HepG2 (cell line): ENCODE results near the gene AMIGO2. TPM values are rescaled to one million over a fixed set of nuclear protein-coding genes. Genes with fewer than 3 reads are reported as not detected.

Experiments used
- ATAC-seq: fragments of 200-7000 bp; cut with Tn5 transposase; 3 replicates; pipeline ENCODE4 v1.9.1; 2020; ENCODE audit warnings: mild to moderate bottlenecking, moderate library complexity
- BruUV-seq: library from RNA; stranded (reverse); fragments of 400-500 nt; replicated peaks from 2 replicates; lab custom pipeline; 2021; lab: Mats Ljungman, UMichigan
- CTCF ChIA-PET: fragments of 300-600 bp; formaldehyde crosslinking; extraction: SDS; loops from one replicate; lab custom pipeline; 2021; ENCODE audit warnings: low total read pairs, inconsistent platforms, low intra/inter-chr PET ratio; lab: Yijun Ruan, JAX
- POLR2A ChIA-PET: fragments of 350-600 bp; sonication (Branson Sonifier 250); formaldehyde crosslinking; loops from one replicate; lab custom pipeline; 2020; ENCODE audit warnings: antibody characterized with exemption, inconsistent platforms; lab: Yijun Ruan, JAX
- DNase-seq: peaks from one replicate; pipeline ENCODE4 v3.0.0-alpha.2; 2015; ENCODE audit warnings: low spot score
- FAIRE-seq: peaks from 3 replicates; lab custom pipeline; 2011; peaks lifted over from hg19 to GRCh38; lab: Jason Lieb, UNC
- H2AFZ ChIP-seq: one replicate; pipeline ENCODE4 v1.6.1; 2011; ENCODE audit warnings: low read length, inconsistent platforms
- H3K27ac ChIP-seq: fragments of 300-600 bp; 3 replicates; pipeline ENCODE4 v1.8.0; 2011; ENCODE audit warnings: mixed run types, mild to moderate bottlenecking, mixed read lengths, low read length, inconsistent platforms; ENCODE audit not compliant: insufficient read depth; ENCODE audit errors: extremely low read length
- H3K27me3 ChIP-seq, 2 experiments: fragments of 200-600 bp in 1 of 2; 2 replicates in 1 of 2; 3 replicates in 1 of 2; pipeline versions ENCODE4 v1.6.0 to v1.8.0; 2011; ENCODE audit warnings: low read length in 2 of 2, mild to moderate bottlenecking in 2 of 2, moderate library complexity in 2 of 2, inconsistent platforms in 1 of 2; ENCODE audit not compliant: insufficient read depth in 2 of 2, control insufficient read depth in 1 of 2
- H3K36me3 ChIP-seq, 2 experiments: fragments of 200-600 bp in 1 of 2; replicated peaks in 1 of 2; 2 replicates in 1 of 2; 3 replicates in 1 of 2; pipeline versions ENCODE4 v1.5.1 to v1.8.0; 2011; ENCODE audit warnings: low read length in 2 of 2, inconsistent platforms in 1 of 2; ENCODE audit not compliant: insufficient read depth in 2 of 2, control insufficient read depth in 1 of 2
- H3K4me1 ChIP-seq: 2 replicates; pipeline ENCODE4 v1.5.1; 2012; ENCODE audit warnings: low read length, inconsistent platforms; ENCODE audit not compliant: insufficient read depth
- H3K4me2 ChIP-seq: 2 replicates; pipeline ENCODE4 v1.6.0; 2011; ENCODE audit warnings: low read depth, low read length, inconsistent platforms
- H3K4me3 ChIP-seq, 3 experiments: fragments of 200-600 bp in 1 of 3; sonication (generic), shearing (Covaris generic) in 1 of 3; replicated peaks in 1 of 3; 2 replicates each; pipeline ENCODE4 v1.5.1; 2011 to 2016; ENCODE audit warnings: low read length in 3 of 3, inconsistent platforms in 2 of 3, low read depth in 2 of 3, mild to moderate bottlenecking in 2 of 3, control low read depth in 1 of 3, mixed read lengths in 1 of 3; ENCODE audit not compliant: insufficient read depth in 1 of 3
- H3K79me2 ChIP-seq: one replicate; pipeline ENCODE4 v1.6.1; 2011; ENCODE audit warnings: low read length, inconsistent platforms; ENCODE audit not compliant: insufficient read depth
- H3K9ac ChIP-seq: 2 replicates; pipeline ENCODE4 v1.6.0; 2011; ENCODE audit warnings: mild to moderate bottlenecking, low read depth, low read length, inconsistent platforms; ENCODE audit not compliant: insufficient read depth
- H3K9me3 ChIP-seq: 2 replicates; pipeline ENCODE4 v1.5.1; 2012; ENCODE audit warnings: mild to moderate bottlenecking, low read length
- H4K20me1 ChIP-seq: 2 replicates; pipeline ENCODE4 v1.6.0; 2011; ENCODE audit warnings: inconsistent platforms, mild to moderate bottlenecking, low read length, moderate library complexity; ENCODE audit not compliant: insufficient read depth
- ELK4 ChIP-seq: sonication (generic); formaldehyde crosslinking; IDR thresholded peaks from 2 replicates; pipeline ENCODE4 v1.9.0; 2021; ENCODE audit warnings: missing genetic modification reagents, borderline replicate concordance
- MNT ChIP-seq: fragments of 450-650 bp; IDR thresholded peaks from 2 replicates; pipeline ENCODE4 v1.6.1; 2016
- NR0B2 ChIP-seq: sonication (generic); formaldehyde crosslinking; IDR thresholded peaks from 2 replicates; pipeline ENCODE4 v1.4.0; 2020; ENCODE audit warnings: mild to moderate bottlenecking, missing genetic modification reagents
- RELA ChIP-seq: sonication (generic); formaldehyde crosslinking; IDR thresholded peaks from 2 replicates; pipeline ENCODE4 v1.4.0; 2020; ENCODE audit warnings: missing genetic modification reagents
- ZHX2 ChIP-seq, 2 experiments: sonication (generic) in 1 of 2; formaldehyde crosslinking in 1 of 2; IDR thresholded peaks; 2 replicates each; pipeline versions ENCODE4 v1.6.1 to v1.9.0; 2014 to 2022; ENCODE audit warnings: antibody characterized with exemption in 1 of 2, borderline replicate concordance in 1 of 2, inconsistent platforms in 1 of 2, low read depth in 1 of 2, missing genetic modification reagents in 1 of 2
- ZNF33B ChIP-seq: sonication (generic); formaldehyde crosslinking; IDR thresholded peaks from 2 replicates; pipeline ENCODE4 v1.5.1; 2020; ENCODE audit warnings: mild to moderate bottlenecking, missing genetic modification reagents
- ZNF547 ChIP-seq: sonication (generic); formaldehyde crosslinking; IDR thresholded peaks from 2 replicates; pipeline ENCODE4 v1.5.1; 2020; ENCODE audit warnings: mild to moderate bottlenecking, missing genetic modification reagents
- ZNF766 ChIP-seq: sonication (generic); formaldehyde crosslinking; IDR thresholded peaks from 2 replicates; pipeline ENCODE4 v1.5.0; 2020; ENCODE audit warnings: missing genetic modification reagents, borderline replicate concordance
- WGBS: methylation state at CpG from one replicate; pipeline ENCODE4 v1.1.6; 2017; ENCODE audit warnings: low lambda C conversion rate; 5-methylcytosine and 5-hydroxymethylcytosine counted together
- in situ Hi-C: cut with HindIII; loops from 2 replicates; pipeline ENCODE4 v1.10.0; 2017; ENCODE audit warnings: low pct_unique_long_range_greater_than_20kb; ENCODE audit not compliant: extremely low pct_ligation_motif_present
- intact Hi-C: fragments of 100-400 bp; cut with micrococcal nuclease; formaldehyde crosslinking; loops from one replicate; pipeline ENCODE4 v1.10.0; 2022; ENCODE audit not compliant: unreplicated experiment
- polyA plus RNA-seq, 8 experiments: library from polyadenylated mRNA; depleted of rRNA in 3 of 8; stranded (reverse) in 7 of 8; unstranded in 1 of 8; fragments of >200 nt; fragmentation: Illumina TruSeq in 4 of 8; extraction: Trizol in 4 of 8; gene quantifications; 2 replicates each; pipeline versions ENCODE4 v1.2.1 to v1.2.3, GENCODE V29; 2011 to 2016; ENCODE audit warnings: low read depth in 4 of 8, missing spikeins in 1 of 8, mixed read lengths in 1 of 8; ENCODE audit not compliant: insufficient read depth in 1 of 8
- total RNA-seq, 5 experiments: library from RNA; depleted of rRNA; stranded (reverse); fragments of >200 nt; fragmentation: Illumina TruSeq; extraction: Trizol; gene quantifications; 2 replicates each; pipeline ENCODE4 v1.2.3, GENCODE V29; 2016; ENCODE audit warnings: low read depth in 1 of 5

AMIGO2 gene
- total and polyA plus RNA-seq, 2 of the 13 experiments (the other 11 are each of a cell fraction or from before 2014, with no cell fraction given): not detected

GRCh38 chr12:47067771-47068431 is 11.9 kb downstream of the AMIGO2 start:
- no peak overlapping the region for H3K4me2 ChIP-seq
- intact Hi-C loops (no loop called here), in situ Hi-C loops (no loop called here)
- no peaks in the 10 kb centered on the region for H3K27me3 ChIP-seq
- DNase-seq: no peak
- CTCF ChIA-PET: no interaction called here
- no peak overlapping the region for H3K4me3 ChIP-seq
- H3K36me3 ChIP-seq: no peaks in the 10 kb centered on the region
- no peak for FAIRE-seq
- H4K20me1 ChIP-seq: no peaks in the 10 kb centered on the region
- POLR2A ChIA-PET: no interaction called here
- H3K27ac ChIP-seq: no peak overlapping the region
- WGBS: 7% methylated on average over 5 of the region's 5 CpGs
- no peak overlapping the region for H2AFZ ChIP-seq
- no peak for TF ChIP-seq MNT
- no peak for TF ChIP-seq RELA (CRISPR knock-in tag)
- no peak for TF ChIP-seq NR0B2
- no peak overlapping the region for H3K9ac ChIP-seq
- no peaks in the 10 kb centered on the region for H3K9me3 ChIP-seq
- ATAC-seq: no peak
- no peaks in the 10 kb centered on the region for H3K4me1 ChIP-seq
- H3K79me2 ChIP-seq: no peaks in the 10 kb centered on the region
- BruUV-seq: no TSS peak

GRCh38 chr12:47067176-47067575 is 12.6 kb downstream of the AMIGO2 start:
- in situ Hi-C loops (no loop called here), intact Hi-C loops (no loop called here)
- Histone ChIP-seq H2AFZ (no peak overlapping the region), H4K20me1 (no peaks in the 10 kb centered on the region), H3K4me3 (no peak overlapping the region), H3K36me3 (no peaks in the 10 kb centered on the region), H3K9me3 (no peaks in the 10 kb centered on the region), H3K79me2 (no peaks in the 10 kb centered on the region), H3K27ac (no peak overlapping the region), H3K9ac (no peak overlapping the region), H3K4me2 (no peak overlapping the region), H3K27me3 (no peaks in the 10 kb centered on the region), H3K4me1 (no peaks in the 10 kb centered on the region)
- WGBS: 92% methylated on average over 1 of the region's 1 CpG
- POLR2A ChIA-PET: no interaction called here
- DNase-seq: no peak
- CTCF ChIA-PET: no interaction called here
- no peak for FAIRE-seq
- no peak for ATAC-seq
- BruUV-seq: no TSS peak
- TF ChIP-seq ZNF33B (no peak), ZNF547 (CRISPR knock-in tag) (no peak), ZNF766 (CRISPR knock-in tag) (no peak), ZHX2 (IDR thresholded peaks at IDR 0.05; ENCODE audit: low read depth) (no peak), ZHX2 (CRISPR knock-in tag; IDR thresholded peaks at IDR 0.05; ENCODE audit: borderline replicate concordance) (no peak), ELK4 (CRISPR knock-in tag) (no peak)
